Natural killer cell (primary cell): ENCODE data around the gene UBC. TPM values are rescaled to one million over a fixed set of nuclear protein-coding genes. Genes with fewer than 3 reads are reported as not detected.

Experiments used
- ATAC-seq, 3 donors: fragments of 150-1000 bp in 2 of 3; fragments of 200-7000 bp in 1 of 3; cut with Tn5 transposase; 1 replicate in 1 of 3; 2 replicates in 2 of 3; pipeline ENCODE4 v1.10.0; 2021; ENCODE audit warnings: mild to moderate bottlenecking in 2 of 3, moderate library complexity in 2 of 3
- DNase-seq, 2 donors: peaks; one replicate each; pipeline versions ENCODE4 v3.0.0 to v3.0.0-alpha.2; 2013 to 2021; ENCODE audit warnings: mixed read lengths in 1 of 2
- H3K27ac ChIP-seq: one replicate; pipeline ENCODE4 v1.5.1; 2013; ENCODE audit warnings: mild to moderate bottlenecking, low read length
- H3K27me3 ChIP-seq: one replicate; pipeline ENCODE4 v1.6.1; 2013; ENCODE audit warnings: low read length; ENCODE audit not compliant: control insufficient read depth, insufficient read depth
- H3K36me3 ChIP-seq: one replicate; pipeline ENCODE4 v1.6.1; 2013; ENCODE audit warnings: low read length; ENCODE audit not compliant: control insufficient read depth, insufficient read depth
- H3K4me1 ChIP-seq: one replicate; pipeline ENCODE4 v1.6.1; 2013; ENCODE audit warnings: low read length; ENCODE audit not compliant: control insufficient read depth, insufficient read depth
- H3K4me3 ChIP-seq: one replicate; pipeline ENCODE4 v1.5.1; 2013; ENCODE audit warnings: low read length
- H3K9me3 ChIP-seq: one replicate; pipeline ENCODE4 v1.6.1; 2013; ENCODE audit warnings: low read length; ENCODE audit not compliant: control insufficient read depth, insufficient read depth
- H3K27ac Mint-ChIP-seq, 2 donors: one replicate each; pipeline ENCODE4 v1.8.0; 2022; ENCODE audit warnings: mild to moderate bottlenecking in 2 of 2, mixed read lengths in 2 of 2, moderate library complexity in 1 of 2
- H3K27me3 Mint-ChIP-seq, 2 donors: one replicate each; pipeline ENCODE4 v1.8.0; 2022; ENCODE audit warnings: low read depth in 2 of 2, mixed read lengths in 2 of 2
- H3K36me3 Mint-ChIP-seq: one replicate; pipeline ENCODE4 v1.8.0; 2022; ENCODE audit warnings: mixed read lengths
- H3K4me1 Mint-ChIP-seq, 2 donors: one replicate each; pipeline ENCODE4 v1.8.0; 2022; ENCODE audit warnings: mixed read lengths in 2 of 2
- H3K4me3 Mint-ChIP-seq: one replicate; pipeline ENCODE4 v1.8.0; 2022; ENCODE audit warnings: mild to moderate bottlenecking, moderate library complexity, mixed read lengths
- H3K9me3 Mint-ChIP-seq, 2 donors: one replicate each; pipeline ENCODE4 v1.8.0; 2022; ENCODE audit warnings: mixed read lengths in 2 of 2
- WGBS: methylation state at CpG from one replicate; pipeline ENCODE4 v1.1.7; 2013; ENCODE audit warnings: missing lambda C conversion rate; ENCODE audit not compliant: insufficient coverage; 5-methylcytosine and 5-hydroxymethylcytosine counted together
- intact Hi-C: fragments of 100-400 bp; cut with micrococcal nuclease; formaldehyde crosslinking; loops from one replicate; pipeline ENCODE4 v1.14.2; 2022
- total RNA-seq, 4 donors: library from RNA; stranded (reverse); fragments of 120-200 nt in 1 of 4; gene quantifications; one replicate each; pipeline versions ENCODE4 v1.2.3 to v1.2.4, GENCODE V29; 2013 to 2022
- TF ChIP-seq, protein P1 (sequence below): fragments of 200-600 bp; IDR thresholded peaks from one replicate; pipeline ENCODE4 v1.8.0; 2022; ENCODE audit warnings: antibody characterized with exemption

UBC gene
- total RNA-seq, 3 donors from 2014 or later (not counting 1 experiment from before 2014, with no cell fraction given): 1,276 to 1,737 (median 1,334) TPM

DNA sequence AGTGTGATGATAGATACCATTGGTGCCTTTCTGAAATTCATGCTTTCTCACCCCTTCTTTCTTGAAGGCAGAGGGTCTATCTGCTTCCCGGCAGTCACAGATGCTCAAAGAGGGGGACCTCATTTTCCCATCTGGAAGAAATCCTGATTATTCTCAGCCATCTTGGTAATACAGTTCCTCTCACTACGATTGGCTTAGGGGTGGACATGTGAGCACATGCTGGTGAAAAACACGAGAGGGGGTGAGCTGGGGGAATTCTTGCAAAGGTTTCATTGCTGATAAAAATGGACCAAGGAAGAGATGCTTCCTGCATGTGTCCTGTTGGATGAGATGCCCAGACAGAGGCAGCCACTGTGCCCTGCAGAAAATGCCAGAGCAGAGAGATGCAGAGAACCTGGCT lies 37.0 kb downstream of the UBC start:
- ATAC-seq: no peak
- Histone ChIP-seq H3K4me1 (peaks cover 10% of the 10 kb centered on the region), H3K9me3 (no peaks in the 10 kb centered on the region), H3K36me3 (no peaks in the 10 kb centered on the region), H3K27ac (no peak overlapping the region), H3K4me3 (no peak overlapping the region), H3K27me3 (no peaks in the 10 kb centered on the region)
- WGBS: 87% methylated on average over 3 of the region's 3 CpGs
- Mint-ChIP-seq H3K36me3 (no peaks in the 10 kb centered on the region), H3K4me3 (no peak overlapping the region), H3K27me3 (peaks cover 0 to 14% of the 10 kb centered on the region in 2 donors), H3K4me1 (peaks cover 0 to 9% of the 10 kb centered on the region in 2 donors), H3K9me3 (no peaks in the 10 kb centered on the region), H3K27ac (no peak overlapping the region)
- no peak for DNase-seq
- intact Hi-C loops: no loop called here
- TF ChIP-seq, protein P1, sequence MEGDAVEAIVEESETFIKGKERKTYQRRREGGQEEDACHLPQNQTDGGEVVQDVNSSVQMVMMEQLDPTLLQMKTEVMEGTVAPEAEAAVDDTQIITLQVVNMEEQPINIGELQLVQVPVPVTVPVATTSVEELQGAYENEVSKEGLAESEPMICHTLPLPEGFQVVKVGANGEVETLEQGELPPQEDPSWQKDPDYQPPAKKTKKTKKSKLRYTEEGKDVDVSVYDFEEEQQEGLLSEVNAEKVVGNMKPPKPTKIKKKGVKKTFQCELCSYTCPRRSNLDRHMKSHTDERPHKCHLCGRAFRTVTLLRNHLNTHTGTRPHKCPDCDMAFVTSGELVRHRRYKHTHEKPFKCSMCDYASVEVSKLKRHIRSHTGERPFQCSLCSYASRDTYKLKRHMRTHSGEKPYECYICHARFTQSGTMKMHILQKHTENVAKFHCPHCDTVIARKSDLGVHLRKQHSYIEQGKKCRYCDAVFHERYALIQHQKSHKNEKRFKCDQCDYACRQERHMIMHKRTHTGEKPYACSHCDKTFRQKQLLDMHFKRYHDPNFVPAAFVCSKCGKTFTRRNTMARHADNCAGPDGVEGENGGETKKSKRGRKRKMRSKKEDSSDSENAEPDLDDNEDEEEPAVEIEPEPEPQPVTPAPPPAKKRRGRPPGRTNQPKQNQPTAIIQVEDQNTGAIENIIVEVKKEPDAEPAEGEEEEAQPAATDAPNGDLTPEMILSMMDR: no peak

DNA sequence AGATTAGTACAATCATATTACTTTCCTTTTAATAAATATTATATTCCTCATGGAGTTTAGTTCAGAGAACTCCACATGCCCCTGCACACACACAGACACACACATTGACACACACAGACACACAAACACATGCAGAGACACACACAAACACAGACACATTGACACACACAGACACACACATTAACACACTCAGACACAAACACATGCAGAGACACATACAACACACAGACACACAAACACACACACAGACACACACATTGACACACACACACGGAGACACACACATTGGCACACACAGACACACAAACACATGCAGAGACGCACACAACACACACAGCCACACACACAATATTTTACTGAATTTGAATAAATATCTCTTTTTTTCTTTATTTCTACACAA lies 38.3 kb downstream of the UBC start:
- DNase-seq: no peak
- Mint-ChIP-seq H3K27ac (no peak overlapping the region), H3K36me3 (no peaks in the 10 kb centered on the region), H3K4me3 (no peak overlapping the region), H3K27me3 (peaks cover under 1 to 16% of the 10 kb centered on the region in 2 donors), H3K4me1 (peaks cover 0 to 4% of the 10 kb centered on the region in 2 donors), H3K9me3 (no peaks in the 10 kb centered on the region)
- TF ChIP-seq, protein P1: no peak
- peaks cover 6% of the 10 kb centered on the region for H3K4me1 ChIP-seq
- no peaks in the 10 kb centered on the region for H3K27me3 ChIP-seq
- no peak for ATAC-seq
- no peaks in the 10 kb centered on the region for H3K36me3 ChIP-seq
- WGBS: 93% methylated on average over 2 of the region's 2 CpGs
- intact Hi-C loops: no loop called here
- H3K27ac ChIP-seq: no peak overlapping the region
- no peaks in the 10 kb centered on the region for H3K9me3 ChIP-seq
- H3K4me3 ChIP-seq: no peak overlapping the region

DNA sequence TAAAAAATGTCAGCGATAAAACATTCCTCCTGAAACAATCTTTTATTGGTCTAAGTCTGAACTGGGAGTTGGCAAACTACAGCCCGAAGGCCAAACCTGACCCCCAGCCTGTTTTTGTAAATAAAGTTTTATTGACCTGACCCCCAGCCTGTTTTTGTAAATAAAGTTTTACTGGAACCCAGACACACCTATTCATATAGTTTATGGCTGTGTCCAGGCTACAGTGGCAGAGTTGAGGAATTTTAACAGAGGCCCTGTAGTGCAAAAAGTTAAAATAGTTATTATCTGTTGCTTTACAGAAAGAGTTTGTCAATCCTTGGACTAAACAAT lies 38.7 kb downstream of the UBC start:
- Mint-ChIP-seq H3K27ac (no peak overlapping the region), H3K36me3 (no peaks in the 10 kb centered on the region), H3K4me1 (peaks cover 0 to under 1% of the 10 kb centered on the region in 2 donors), H3K4me3 (no peak overlapping the region), H3K9me3 (no peaks in the 10 kb centered on the region), H3K27me3 (peaks cover 4 to 17% of the 10 kb centered on the region in 2 donors)
- Histone ChIP-seq H3K4me3 (no peak overlapping the region), H3K4me1 (peaks cover 2% of the 10 kb centered on the region), H3K36me3 (no peaks in the 10 kb centered on the region), H3K27me3 (no peaks in the 10 kb centered on the region), H3K9me3 (no peaks in the 10 kb centered on the region), H3K27ac (no peak overlapping the region)
- TF ChIP-seq, protein P1: no peak
- 100% methylated on average over 2 of the region's 2 CpGs for WGBS
- ATAC-seq (no peak), DNase-seq (no peak)
- intact Hi-C loops: no loop called here

DNA sequence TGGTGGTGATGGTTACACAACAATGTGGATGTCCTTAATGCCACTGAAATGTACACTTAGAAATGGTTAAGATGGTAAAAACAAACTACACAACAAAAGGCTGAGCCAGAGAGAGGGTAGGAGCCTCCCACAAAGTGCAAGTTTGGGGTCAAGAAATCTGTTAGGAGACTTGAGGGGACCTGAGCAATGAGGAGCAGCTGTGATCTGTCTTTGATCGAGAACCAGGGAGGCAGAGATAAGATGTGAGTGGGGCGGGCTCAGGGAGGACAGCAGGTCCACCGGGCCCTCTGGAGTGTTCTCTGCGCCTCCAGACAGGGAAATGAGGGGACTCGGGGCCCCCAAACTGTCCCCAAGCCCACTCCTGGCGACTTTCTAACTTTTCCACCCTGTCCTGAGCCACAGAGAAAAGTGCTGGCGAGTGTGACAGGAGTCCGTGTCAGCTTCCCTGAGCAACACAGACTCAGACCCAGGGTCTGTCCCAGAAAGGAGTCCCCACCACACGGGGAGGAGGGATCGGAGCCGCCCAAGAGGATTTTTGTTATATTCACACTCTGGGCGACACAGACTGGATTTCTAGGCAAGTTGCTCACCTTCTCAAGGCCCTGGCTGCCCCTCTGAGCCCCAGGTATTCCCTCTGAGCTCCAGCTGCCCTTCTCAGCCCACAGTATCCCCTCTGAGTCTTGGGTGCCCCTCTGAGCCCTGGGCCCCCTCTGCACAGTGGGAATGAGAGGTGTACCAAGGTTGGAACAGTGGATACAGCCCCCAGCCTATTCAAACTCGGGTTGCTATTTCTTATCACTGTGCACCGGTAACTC lies 39.3 kb downstream of the UBC start:
- ATAC-seq (no peak), DNase-seq (no peak)
- H3K27ac ChIP-seq: no peak overlapping the region
- H3K9me3 ChIP-seq: no peaks in the 10 kb centered on the region
- WGBS: 83% methylated on average over 14 of the region's 14 CpGs
- Mint-ChIP-seq H3K27ac (no peak overlapping the region), H3K9me3 (no peaks in the 10 kb centered on the region), H3K4me3 (no peak overlapping the region), H3K27me3 (peaks cover 8 to 19% of the 10 kb centered on the region in 2 donors), H3K4me1 (no peaks in the 10 kb centered on the region), H3K36me3 (no peaks in the 10 kb centered on the region)
- TF ChIP-seq, protein P1: no peak
- no peaks in the 10 kb centered on the region for H3K4me1 ChIP-seq
- H3K27me3 ChIP-seq: no peaks in the 10 kb centered on the region
- no peaks in the 10 kb centered on the region for H3K36me3 ChIP-seq
- intact Hi-C loops: no loop called here
- H3K4me3 ChIP-seq: no peak overlapping the region
